Liver (tissue), 9 donors: Measurements from ENCODE around the gene DYRK1B. TPM values are rescaled to one million over a fixed set of nuclear protein-coding genes. Genes with fewer than 3 reads are reported as not detected.

Source experiments
- DNase-seq: peaks from one replicate; pipeline ENCODE4 v3.0.0-alpha.2; 2017; ENCODE audit warnings: low spot score
- H3K27ac ChIP-seq, 2 donors: one replicate each; pipeline ENCODE4 v1.7.0; 2013; ENCODE audit warnings: inconsistent platforms in 2 of 2, low read length in 2 of 2, control low read depth in 1 of 2, low read depth in 1 of 2, mild to moderate bottlenecking in 1 of 2
- H3K27me3 ChIP-seq, 4 donors: one replicate each; pipeline versions ENCODE4 v1.6.1 to v1.7.0; 2013; ENCODE audit warnings: low read length in 3 of 4, inconsistent platforms in 1 of 4, mild to moderate bottlenecking in 1 of 4, moderate library complexity in 1 of 4; ENCODE audit not compliant: control insufficient read depth in 4 of 4, insufficient read depth in 4 of 4
- H3K36me3 ChIP-seq, 4 donors: one replicate each; pipeline versions ENCODE4 v1.6.1 to v1.7.0; 2013; ENCODE audit warnings: low read length in 3 of 4, mild to moderate bottlenecking in 3 of 4, low read depth in 1 of 4, moderate library complexity in 1 of 4; ENCODE audit not compliant: control insufficient read depth in 4 of 4, insufficient read depth in 3 of 4
- H3K4me1 ChIP-seq, 4 donors: one replicate each; pipeline versions ENCODE4 v1.6.1 to v1.7.0; 2013; ENCODE audit warnings: low read length in 3 of 4, mild to moderate bottlenecking in 3 of 4, moderate library complexity in 1 of 4; ENCODE audit not compliant: control insufficient read depth in 4 of 4, insufficient read depth in 4 of 4
- H3K4me3 ChIP-seq, 3 donors: one replicate each; pipeline versions ENCODE4 v1.6.1 to v1.7.0; 2013; ENCODE audit warnings: low read length in 3 of 3, control low read depth in 1 of 3, low read depth in 1 of 3, mild to moderate bottlenecking in 1 of 3
- H3K9ac ChIP-seq, 2 donors: one replicate each; pipeline ENCODE4 v1.7.0; 2013; ENCODE audit warnings: low read length in 2 of 2, mild to moderate bottlenecking in 2 of 2, moderate library complexity in 2 of 2, control low read depth in 1 of 2, low read depth in 1 of 2
- H3K9me3 ChIP-seq, 4 donors: one replicate each; pipeline versions ENCODE4 v1.6.1 to v1.7.0; 2013; ENCODE audit warnings: low read length in 3 of 4; ENCODE audit not compliant: control insufficient read depth in 4 of 4
- EGR1 ChIP-seq, 2 donors: IDR thresholded peaks; 2 replicates each; pipeline ENCODE4 v1.6.1; 2016 to 2018; ENCODE audit warnings: antibody characterized with exemption in 2 of 2, low read depth in 2 of 2
- FOXA1 ChIP-seq: IDR thresholded peaks from 2 replicates; pipeline ENCODE4 v1.6.1; 2016; ENCODE audit warnings: antibody characterized with exemption
- FOXA2 ChIP-seq: IDR thresholded peaks from 2 replicates; pipeline ENCODE4 v1.6.1; 2016; ENCODE audit warnings: antibody characterized with exemption
- GABPA ChIP-seq, 2 donors: IDR thresholded peaks in 1 of 2; conservative IDR thresholded peaks in 1 of 2; 2 replicates each; pipeline ENCODE4 v1.6.1; 2016; ENCODE audit warnings: antibody characterized with exemption in 2 of 2, mild to moderate bottlenecking in 1 of 2, moderate library complexity in 1 of 2
- HNF4A ChIP-seq, 2 donors: conservative IDR thresholded peaks; 2 replicates each; pipeline ENCODE4 v1.6.1; 2016; ENCODE audit warnings: antibody characterized with exemption in 2 of 2, mild to moderate bottlenecking in 2 of 2
- HNF4G ChIP-seq: IDR thresholded peaks from 2 replicates; pipeline ENCODE4 v1.6.1; 2016; ENCODE audit warnings: antibody characterized with exemption
- JUND ChIP-seq, 2 donors: IDR thresholded peaks; 2 replicates each; pipeline ENCODE4 v1.6.1; 2016; ENCODE audit warnings: antibody characterized with exemption in 2 of 2
- NR2F2 ChIP-seq: IDR thresholded peaks from 2 replicates; pipeline ENCODE4 v1.6.1; 2016; ENCODE audit warnings: antibody characterized with exemption
- RAD21 ChIP-seq, 2 donors: IDR thresholded peaks; 2 replicates each; pipeline ENCODE4 v1.6.1; 2016; ENCODE audit warnings: antibody characterized with exemption in 2 of 2, mild to moderate bottlenecking in 2 of 2
- RXRA ChIP-seq, 2 donors: IDR thresholded peaks; 2 replicates each; pipeline ENCODE4 v1.6.1; 2017 to 2018; ENCODE audit warnings: antibody characterized with exemption in 2 of 2, mild to moderate bottlenecking in 1 of 2
- SP1 ChIP-seq: IDR thresholded peaks from 2 replicates; pipeline ENCODE4 v1.6.1; 2018; ENCODE audit warnings: antibody characterized with exemption, mild to moderate bottlenecking
- TAF1 ChIP-seq: conservative IDR thresholded peaks from 2 replicates; pipeline ENCODE4 v1.6.1; 2016; ENCODE audit warnings: antibody characterized with exemption, mild to moderate bottlenecking
- YY1 ChIP-seq: IDR thresholded peaks from 2 replicates; pipeline ENCODE4 v1.6.1; 2016; ENCODE audit warnings: antibody characterized with exemption, mild to moderate bottlenecking
- WGBS: extraction: QIAGEN DNeasy Blood & Tissue Kit; methylation state at CpG from one replicate; pipeline ENCODE4 v1.1.7; 2013; 5-methylcytosine and 5-hydroxymethylcytosine counted together
- polyA plus RNA-seq, 2 donors: library from polyadenylated mRNA; stranded (reverse) in 1 of 2; unstranded in 1 of 2; fragments of 200-250 nt in 1 of 2; fragments of >200 nt in 1 of 2; fragmentation: Nextera tagmentation in 1 of 2; extraction: Ambion mirVana in 1 of 2; gene quantifications; one replicate each; pipeline versions ENCODE4 v1.2.1 to v1.2.3, GENCODE V29; 2013 to 2015
- total RNA-seq, 2 donors: library from RNA; depleted of rRNA; stranded (reverse); fragments of >200 nt; gene quantifications; one replicate each; pipeline ENCODE4 v1.2.3, GENCODE V29; 2014
- TF ChIP-seq, protein P1 (sequence below): fragments of 150-350 bp; IDR thresholded peaks from 2 replicates; pipeline ENCODE4 v1.5.1; 2017; ENCODE audit warnings: improper control_type of control experiment, low read depth, low read length; ENCODE audit not compliant: missing input control
- TF ChIP-seq, protein P2 (sequence below): IDR thresholded peaks from 2 replicates; pipeline ENCODE4 v1.6.1; 2016; ENCODE audit warnings: antibody characterized with exemption, mild to moderate bottlenecking
- TF ChIP-seq, protein P3 (sequence below): IDR thresholded peaks from 2 replicates; pipeline ENCODE4 v1.6.1; 2016; ENCODE audit warnings: antibody characterized with exemption
- TF ChIP-seq, protein P4 (sequence below): IDR thresholded peaks from 2 replicates; pipeline ENCODE4 v1.6.1; 2016; ENCODE audit warnings: antibody characterized with exemption
- TF ChIP-seq, protein P5 (sequence below): IDR thresholded peaks from 2 replicates; pipeline ENCODE4 v1.6.1; 2016; ENCODE audit warnings: antibody characterized with exemption
- donor health status: healthy.
- donor health status: healthy.
- donor health status: healthy.
- donor health status: healthy.
- donor health status: healthy.

DYRK1B gene
- total and polyA plus RNA-seq, 4 donors = 2.8 to 7.6 (median 3.2) TPM

DNA sequence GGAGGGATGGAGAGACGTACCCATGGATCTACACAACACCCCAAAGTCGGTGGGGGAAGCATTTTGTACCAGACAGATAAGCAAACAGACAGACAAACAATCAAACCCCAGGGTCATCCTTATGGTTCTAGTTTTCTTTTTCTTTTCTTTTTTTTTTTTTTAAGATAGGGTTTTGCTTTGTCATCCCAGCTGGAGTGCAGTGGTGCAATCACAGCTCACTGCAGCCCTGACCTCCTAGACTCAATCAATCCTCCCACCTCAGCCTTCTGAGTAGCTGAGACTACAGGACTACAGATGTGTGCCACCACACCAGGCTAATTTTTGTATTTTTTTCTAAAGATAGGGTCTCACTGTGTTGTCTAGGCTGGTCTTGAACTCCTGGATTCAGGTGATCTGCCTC is 30.2 kb upstream of the DYRK1B start:
- no peak for DNase-seq
- no peaks in the 10 kb centered on the region for H3K27me3 ChIP-seq
- no peak overlapping the region for H3K9ac ChIP-seq
- H3K9me3 ChIP-seq = no peaks in the 10 kb centered on the region
- 89% methylated on average over 2 of the region's 2 CpGs for WGBS
- no peaks in the 10 kb centered on the region for H3K36me3 ChIP-seq
- TF ChIP-seq RXRA (IDR thresholded peaks at IDR 0.05) = no peak
- no peak for TF ChIP-seq HNF4G
- TF ChIP-seq, protein P1, sequence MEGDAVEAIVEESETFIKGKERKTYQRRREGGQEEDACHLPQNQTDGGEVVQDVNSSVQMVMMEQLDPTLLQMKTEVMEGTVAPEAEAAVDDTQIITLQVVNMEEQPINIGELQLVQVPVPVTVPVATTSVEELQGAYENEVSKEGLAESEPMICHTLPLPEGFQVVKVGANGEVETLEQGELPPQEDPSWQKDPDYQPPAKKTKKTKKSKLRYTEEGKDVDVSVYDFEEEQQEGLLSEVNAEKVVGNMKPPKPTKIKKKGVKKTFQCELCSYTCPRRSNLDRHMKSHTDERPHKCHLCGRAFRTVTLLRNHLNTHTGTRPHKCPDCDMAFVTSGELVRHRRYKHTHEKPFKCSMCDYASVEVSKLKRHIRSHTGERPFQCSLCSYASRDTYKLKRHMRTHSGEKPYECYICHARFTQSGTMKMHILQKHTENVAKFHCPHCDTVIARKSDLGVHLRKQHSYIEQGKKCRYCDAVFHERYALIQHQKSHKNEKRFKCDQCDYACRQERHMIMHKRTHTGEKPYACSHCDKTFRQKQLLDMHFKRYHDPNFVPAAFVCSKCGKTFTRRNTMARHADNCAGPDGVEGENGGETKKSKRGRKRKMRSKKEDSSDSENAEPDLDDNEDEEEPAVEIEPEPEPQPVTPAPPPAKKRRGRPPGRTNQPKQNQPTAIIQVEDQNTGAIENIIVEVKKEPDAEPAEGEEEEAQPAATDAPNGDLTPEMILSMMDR = no peak
- TF ChIP-seq NR2F2 = no peak
- no peak for TF ChIP-seq JUND (IDR thresholded peaks at IDR 0.05)
- TF ChIP-seq FOXA2 = no peak
- TF ChIP-seq SP1 = no peak
- no peak for TF ChIP-seq YY1
- TF ChIP-seq, protein P2, sequence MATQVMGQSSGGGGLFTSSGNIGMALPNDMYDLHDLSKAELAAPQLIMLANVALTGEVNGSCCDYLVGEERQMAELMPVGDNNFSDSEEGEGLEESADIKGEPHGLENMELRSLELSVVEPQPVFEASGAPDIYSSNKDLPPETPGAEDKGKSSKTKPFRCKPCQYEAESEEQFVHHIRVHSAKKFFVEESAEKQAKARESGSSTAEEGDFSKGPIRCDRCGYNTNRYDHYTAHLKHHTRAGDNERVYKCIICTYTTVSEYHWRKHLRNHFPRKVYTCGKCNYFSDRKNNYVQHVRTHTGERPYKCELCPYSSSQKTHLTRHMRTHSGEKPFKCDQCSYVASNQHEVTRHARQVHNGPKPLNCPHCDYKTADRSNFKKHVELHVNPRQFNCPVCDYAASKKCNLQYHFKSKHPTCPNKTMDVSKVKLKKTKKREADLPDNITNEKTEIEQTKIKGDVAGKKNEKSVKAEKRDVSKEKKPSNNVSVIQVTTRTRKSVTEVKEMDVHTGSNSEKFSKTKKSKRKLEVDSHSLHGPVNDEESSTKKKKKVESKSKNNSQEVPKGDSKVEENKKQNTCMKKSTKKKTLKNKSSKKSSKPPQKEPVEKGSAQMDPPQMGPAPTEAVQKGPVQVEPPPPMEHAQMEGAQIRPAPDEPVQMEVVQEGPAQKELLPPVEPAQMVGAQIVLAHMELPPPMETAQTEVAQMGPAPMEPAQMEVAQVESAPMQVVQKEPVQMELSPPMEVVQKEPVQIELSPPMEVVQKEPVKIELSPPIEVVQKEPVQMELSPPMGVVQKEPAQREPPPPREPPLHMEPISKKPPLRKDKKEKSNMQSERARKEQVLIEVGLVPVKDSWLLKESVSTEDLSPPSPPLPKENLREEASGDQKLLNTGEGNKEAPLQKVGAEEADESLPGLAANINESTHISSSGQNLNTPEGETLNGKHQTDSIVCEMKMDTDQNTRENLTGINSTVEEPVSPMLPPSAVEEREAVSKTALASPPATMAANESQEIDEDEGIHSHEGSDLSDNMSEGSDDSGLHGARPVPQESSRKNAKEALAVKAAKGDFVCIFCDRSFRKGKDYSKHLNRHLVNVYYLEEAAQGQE = no peak
- no peak for TF ChIP-seq RAD21 (IDR thresholded peaks at IDR 0.05)
- TF ChIP-seq, protein P3, sequence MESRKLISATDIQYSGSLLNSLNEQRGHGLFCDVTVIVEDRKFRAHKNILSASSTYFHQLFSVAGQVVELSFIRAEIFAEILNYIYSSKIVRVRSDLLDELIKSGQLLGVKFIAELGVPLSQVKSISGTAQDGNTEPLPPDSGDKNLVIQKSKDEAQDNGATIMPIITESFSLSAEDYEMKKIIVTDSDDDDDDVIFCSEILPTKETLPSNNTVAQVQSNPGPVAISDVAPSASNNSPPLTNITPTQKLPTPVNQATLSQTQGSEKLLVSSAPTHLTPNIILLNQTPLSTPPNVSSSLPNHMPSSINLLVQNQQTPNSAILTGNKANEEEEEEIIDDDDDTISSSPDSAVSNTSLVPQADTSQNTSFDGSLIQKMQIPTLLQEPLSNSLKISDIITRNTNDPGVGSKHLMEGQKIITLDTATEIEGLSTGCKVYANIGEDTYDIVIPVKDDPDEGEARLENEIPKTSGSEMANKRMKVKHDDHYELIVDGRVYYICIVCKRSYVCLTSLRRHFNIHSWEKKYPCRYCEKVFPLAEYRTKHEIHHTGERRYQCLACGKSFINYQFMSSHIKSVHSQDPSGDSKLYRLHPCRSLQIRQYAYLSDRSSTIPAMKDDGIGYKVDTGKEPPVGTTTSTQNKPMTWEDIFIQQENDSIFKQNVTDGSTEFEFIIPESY = no peak
- TF ChIP-seq HNF4A (conservative IDR thresholded peaks at IDR 0.05) = no peak
- TF ChIP-seq TAF1 = no peak
- TF ChIP-seq EGR1 (IDR thresholded peaks at IDR 0.05; ENCODE audit: low read depth in 2 of 2) = no peak
- TF ChIP-seq GABPA (IDR thresholded peaks at IDR 0.05 in 1 of 2, conservative IDR thresholded peaks at IDR 0.05 in 1 of 2) = no peak
- TF ChIP-seq, protein P4, sequence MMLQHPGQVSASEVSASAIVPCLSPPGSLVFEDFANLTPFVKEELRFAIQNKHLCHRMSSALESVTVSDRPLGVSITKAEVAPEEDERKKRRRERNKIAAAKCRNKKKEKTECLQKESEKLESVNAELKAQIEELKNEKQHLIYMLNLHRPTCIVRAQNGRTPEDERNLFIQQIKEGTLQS = no peak
- H3K27ac ChIP-seq = no peak overlapping the region
- no peak overlapping the region for H3K4me3 ChIP-seq
- H3K4me1 ChIP-seq = no peaks in the 10 kb centered on the region

DNA sequence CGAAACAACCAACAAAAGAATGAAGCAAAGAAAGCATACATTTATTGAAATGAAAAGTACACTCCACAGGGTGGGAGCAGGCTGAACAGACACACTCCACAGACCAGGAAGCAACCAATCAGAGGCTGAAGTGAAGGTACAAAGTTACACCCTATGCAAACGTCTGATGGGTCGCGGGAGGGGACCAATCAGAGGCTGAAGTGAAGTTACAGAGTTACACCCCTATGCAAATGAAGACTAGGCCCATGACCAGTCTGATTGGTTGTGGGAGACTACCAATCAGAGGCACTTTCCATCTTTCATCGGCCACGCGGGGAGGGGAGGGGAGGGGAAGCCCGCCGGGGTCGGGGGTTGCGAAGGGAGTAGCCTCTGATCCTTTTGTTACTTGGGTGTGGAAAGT is 24.6 kb upstream of the DYRK1B start:
- H3K4me1 ChIP-seq = no peaks in the 10 kb centered on the region
- H3K9ac ChIP-seq = no peak overlapping the region
- H3K4me3 ChIP-seq = no peak overlapping the region
- 33% methylated on average over 11 of the region's 11 CpGs for WGBS
- H3K27ac ChIP-seq = no peak overlapping the region
- H3K9me3 ChIP-seq = no peaks in the 10 kb centered on the region
- H3K27me3 ChIP-seq = no peaks in the 10 kb centered on the region
- no peaks in the 10 kb centered on the region for H3K36me3 ChIP-seq
- DNase-seq = no peak
- TF ChIP-seq, protein P5, sequence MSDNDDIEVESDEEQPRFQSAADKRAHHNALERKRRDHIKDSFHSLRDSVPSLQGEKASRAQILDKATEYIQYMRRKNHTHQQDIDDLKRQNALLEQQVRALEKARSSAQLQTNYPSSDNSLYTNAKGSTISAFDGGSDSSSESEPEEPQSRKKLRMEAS = no peak
- TF ChIP-seq, protein P1 = no peak
- TF ChIP-seq RXRA (IDR thresholded peaks at IDR 0.05) (no peak), HNF4G (no peak), JUND (IDR thresholded peaks at IDR 0.05) (no peak), HNF4A (conservative IDR thresholded peaks at IDR 0.05) (no peak), EGR1 (IDR thresholded peaks at IDR 0.05; ENCODE audit: low read depth in 2 of 2) (no peak), RAD21 (IDR thresholded peaks at IDR 0.05) (no peak), SP1 (no peak), FOXA1 (no peak), YY1 (no peak), NR2F2 (no peak)
- TF ChIP-seq, protein P3 = no peak
- TF ChIP-seq, protein P4 = no peak
